ENCODE data around the gene MEG3. TPM values are rescaled to one million over a fixed set of nuclear protein-coding genes. Genes with fewer than 3 reads are reported as not detected.

The MEG3 gene
- total and polyA plus RNA-seq, 4 experiments from 2014 or later = not detected

- H3K36me3 ChIP-seq (ENCODE audit: insufficient read depth, low read length) = no peaks in the 10 kb centered on the region
- Mint-ChIP-seq H3K36me3 (no peaks in the 10 kb centered on the region), H3K27ac (no peak overlapping the region), H3K9me3 (no peaks in the 10 kb centered on the region), H3K4me3 (no peak overlapping the region), H3K27me3 (peaks cover 33% of the 10 kb centered on the region in 2 donors), H3K4me1 (no peaks in the 10 kb centered on the region)
- no peaks in the 10 kb centered on the region for H3K4me1 ChIP-seq (ENCODE audit: insufficient read depth, low read length)
- H3K27me3 ChIP-seq (ENCODE audit: insufficient read depth, low read length) = no peaks in the 10 kb centered on the region
- no peak overlapping the region for H3K27ac ChIP-seq (ENCODE audit: low read depth, low read length)
- no peaks in the 10 kb centered on the region for H3K9me3 ChIP-seq (ENCODE audit: control insufficient read depth in 1 of 2, low read length in 2 of 2)
- H3K4me3 ChIP-seq (ENCODE audit: low read length in 2 of 2) = no peak overlapping the region
- peak in 1 of 5 donors; percentile 9 for DNase-seq
- CTCF ChIA-PET (ENCODE audit: partially characterized antibody) = no interaction called here
- intact Hi-C loops (cut with micrococcal nuclease) = no loop called here
- POLR2A ChIA-PET (ENCODE audit: partially characterized antibody) = no interaction called here
Measured at GRCh38 chr14:100901391-100902183, 75.7 kb downstream of the MEG3 start.

- H3K27me3 Mint-ChIP-seq = peaks cover 31 to 32% of the 10 kb centered on the region in 2 donors
- ChIA-PET CTCF (ENCODE audit: partially characterized antibody) (no interaction called here), POLR2A (ENCODE audit: partially characterized antibody) (no interaction called here)
- H3K9me3 ChIP-seq (ENCODE audit: control insufficient read depth in 1 of 2, low read length in 2 of 2) = no peaks in the 10 kb centered on the region
- no peaks in the 10 kb centered on the region for H3K36me3 ChIP-seq (ENCODE audit: insufficient read depth, low read length)
- no peaks in the 10 kb centered on the region for H3K27me3 ChIP-seq (ENCODE audit: insufficient read depth, low read length)
- intact Hi-C loops (cut with micrococcal nuclease) = no loop called here
- DNase-seq = peak in 1 of 5 donors; percentile 9
- no peaks in the 10 kb centered on the region for H3K36me3 Mint-ChIP-seq
- no peak overlapping the region for H3K27ac ChIP-seq (ENCODE audit: low read depth, low read length)
- no peak overlapping the region for H3K4me3 ChIP-seq (ENCODE audit: low read length in 2 of 2)
- H3K9me3 Mint-ChIP-seq = no peaks in the 10 kb centered on the region
- no peaks in the 10 kb centered on the region for H3K4me1 Mint-ChIP-seq
- no peak overlapping the region for H3K27ac Mint-ChIP-seq
- H3K4me1 ChIP-seq (ENCODE audit: insufficient read depth, low read length) = no peaks in the 10 kb centered on the region
- H3K4me3 Mint-ChIP-seq = no peak overlapping the region
Measured at GRCh38 chr14:100902295-100903133, 76.6 kb downstream of the MEG3 start.

GRCh38 chr14:100903134-100903468, 77.2 kb downstream of the MEG3 start:
- Mint-ChIP-seq H3K27me3 (peaks cover 31 to 32% of the 10 kb centered on the region in 2 donors), H3K4me1 (no peaks in the 10 kb centered on the region), H3K4me3 (no peak overlapping the region), H3K27ac (no peak overlapping the region), H3K9me3 (no peaks in the 10 kb centered on the region), H3K36me3 (no peaks in the 10 kb centered on the region)
- ChIA-PET POLR2A (ENCODE audit: partially characterized antibody) (no interaction called here), CTCF (ENCODE audit: partially characterized antibody) (no interaction called here)
- H3K27me3 ChIP-seq (ENCODE audit: insufficient read depth, low read length) = no peaks in the 10 kb centered on the region
- no peak overlapping the region for H3K4me3 ChIP-seq (ENCODE audit: low read length in 2 of 2)
- H3K36me3 ChIP-seq (ENCODE audit: insufficient read depth, low read length) = no peaks in the 10 kb centered on the region
- no peaks in the 10 kb centered on the region for H3K4me1 ChIP-seq (ENCODE audit: insufficient read depth, low read length)
- peak in 1 of 5 donors; percentile 8 for DNase-seq
- H3K9me3 ChIP-seq (ENCODE audit: control insufficient read depth in 1 of 2, low read length in 2 of 2) = no peaks in the 10 kb centered on the region
- no peak overlapping the region for H3K27ac ChIP-seq (ENCODE audit: low read depth, low read length)
- intact Hi-C loops (cut with micrococcal nuclease) = no loop called here

DNA sequence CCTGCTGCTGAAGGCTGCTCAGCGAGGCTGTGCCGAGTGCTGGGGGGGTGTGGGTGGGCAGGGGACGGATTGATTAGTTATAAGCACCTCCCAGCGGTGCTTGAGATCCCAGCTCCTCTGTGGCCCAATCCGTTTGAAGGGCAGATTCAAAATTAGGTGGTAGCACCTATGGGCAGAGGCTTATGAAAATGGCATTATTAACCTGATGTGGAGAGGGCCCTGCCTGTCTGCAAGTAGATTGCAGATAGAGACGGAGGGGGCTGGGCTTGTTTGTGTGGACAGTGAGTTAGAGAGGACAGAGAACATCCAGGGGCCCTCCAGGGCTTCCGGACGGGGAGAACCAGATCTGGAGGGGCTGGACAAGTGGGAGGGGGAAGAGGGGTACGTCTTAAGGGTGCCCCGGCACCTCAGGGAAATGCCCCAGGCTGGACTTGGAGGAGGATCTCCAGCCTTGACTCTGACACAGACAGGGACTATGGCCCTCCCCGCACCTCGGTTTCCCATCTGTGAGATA, 77.8 kb downstream of the MEG3 start, which contains the start of gene RTL1:
RTL1 (minus strand) TSS at position 51 of the 514 bp plus-strand sequence. CDS start 18,934 bp downstream, outside the sequence.
- H3K27ac Mint-ChIP-seq = no peak within 1 kb of the TSS
- peaks cover 29 to 31% of the 10 kb centered on the region in 2 donors for H3K27me3 Mint-ChIP-seq
- H3K4me3 Mint-ChIP-seq = no peak within 1 kb of the TSS
- H3K9me3 Mint-ChIP-seq = no peaks in the 10 kb centered on the region
- H3K36me3 Mint-ChIP-seq = no peaks in the 10 kb centered on the region
- no peak for DNase-seq
- H3K27me3 ChIP-seq (ENCODE audit: insufficient read depth, low read length) = no peaks in the 10 kb centered on the region
- intact Hi-C loops (cut with micrococcal nuclease) = no loop called here
- H3K27ac ChIP-seq (ENCODE audit: low read depth, low read length) = no peak within 1 kb of the TSS
- no peaks in the 10 kb centered on the region for H3K36me3 ChIP-seq (ENCODE audit: insufficient read depth, low read length)
- H3K9me3 ChIP-seq (ENCODE audit: control insufficient read depth in 1 of 2, low read length in 2 of 2) = no peaks in the 10 kb centered on the region
- H3K4me1 Mint-ChIP-seq = no peaks in the 10 kb centered on the region
- POLR2A ChIA-PET (ENCODE audit: partially characterized antibody) = no interaction called here
- CTCF ChIA-PET (ENCODE audit: partially characterized antibody) = no interaction called here
- no peaks in the 10 kb centered on the region for H3K4me1 ChIP-seq (ENCODE audit: insufficient read depth, low read length)
- H3K4me3 ChIP-seq (ENCODE audit: low read length in 2 of 2) = no peak within 1 kb of the TSS

DNA sequence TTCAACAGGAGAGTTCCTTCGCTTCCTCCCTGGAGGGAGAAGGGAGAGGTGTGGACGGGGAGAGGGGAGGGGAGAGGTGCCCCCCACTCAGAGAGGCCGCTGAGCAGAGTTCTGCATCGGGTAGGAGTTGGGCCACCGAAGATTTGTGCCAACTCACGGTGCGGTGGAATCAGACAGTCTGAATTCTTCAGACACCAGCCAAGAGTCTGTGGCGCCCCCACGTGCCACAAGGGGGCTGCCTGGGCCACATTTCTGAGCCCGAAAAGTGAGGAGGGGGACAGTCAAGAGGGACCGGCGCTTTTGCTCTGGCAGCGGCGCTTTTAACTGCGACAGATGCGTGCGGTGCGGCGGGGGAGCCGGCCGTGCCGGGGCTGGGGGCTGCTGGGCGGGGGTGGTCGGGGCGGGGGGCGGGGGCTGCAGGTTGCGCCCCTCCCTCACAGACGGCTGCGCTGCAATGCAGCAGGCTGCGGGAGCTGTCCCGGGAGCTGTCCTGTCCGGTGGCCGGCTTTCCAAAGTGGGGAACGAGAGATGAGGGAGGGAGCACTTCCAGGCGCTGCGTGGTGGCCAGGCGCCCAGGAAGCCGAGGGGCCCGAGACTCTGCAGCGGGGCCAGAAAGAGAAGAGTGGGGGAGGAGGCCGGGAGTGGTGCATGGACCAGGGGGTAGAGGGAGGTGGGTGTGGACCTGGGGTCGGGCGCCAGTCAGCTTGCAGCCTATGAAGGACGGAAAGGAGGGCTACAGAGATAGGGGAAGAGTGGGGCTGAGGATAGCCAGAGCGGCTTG, 78.6 kb downstream of the MEG3 start:
- H3K27me3 Mint-ChIP-seq = peaks cover 23 to 26% of the 10 kb centered on the region in 2 donors
- intact Hi-C loops (cut with micrococcal nuclease) = no loop called here
- Histone ChIP-seq H3K4me1 (ENCODE audit: insufficient read depth, low read length) (no peaks in the 10 kb centered on the region), H3K27ac (ENCODE audit: low read depth, low read length) (no peak overlapping the region), H3K27me3 (ENCODE audit: insufficient read depth, low read length) (no peaks in the 10 kb centered on the region), H3K4me3 (ENCODE audit: low read length in 2 of 2) (no peak overlapping the region), H3K9me3 (ENCODE audit: control insufficient read depth in 1 of 2, low read length in 2 of 2) (no peaks in the 10 kb centered on the region), H3K36me3 (ENCODE audit: insufficient read depth, low read length) (no peaks in the 10 kb centered on the region)
- ChIA-PET POLR2A (ENCODE audit: partially characterized antibody) (no interaction called here), CTCF (ENCODE audit: partially characterized antibody) (no interaction called here)
- H3K36me3 Mint-ChIP-seq = no peaks in the 10 kb centered on the region
- no peak overlapping the region for H3K27ac Mint-ChIP-seq
- H3K4me3 Mint-ChIP-seq = no peak overlapping the region
- DNase-seq = peak in 1 of 5 donors; percentile 3
- H3K9me3 Mint-ChIP-seq = no peaks in the 10 kb centered on the region
- H3K4me1 Mint-ChIP-seq = no peaks in the 10 kb centered on the region

GRCh38 chr14:100905166-100905565, 79.2 kb downstream of the MEG3 start:
- H3K4me3 Mint-ChIP-seq = no peak overlapping the region
- peaks cover 22 to 23% of the 10 kb centered on the region in 2 donors for H3K27me3 Mint-ChIP-seq
- Histone ChIP-seq H3K27me3 (ENCODE audit: insufficient read depth, low read length) (no peaks in the 10 kb centered on the region), H3K36me3 (ENCODE audit: insufficient read depth, low read length) (no peaks in the 10 kb centered on the region), H3K4me1 (ENCODE audit: insufficient read depth, low read length) (no peaks in the 10 kb centered on the region), H3K4me3 (ENCODE audit: low read length in 2 of 2) (no peak overlapping the region), H3K9me3 (ENCODE audit: control insufficient read depth in 1 of 2, low read length in 2 of 2) (no peaks in the 10 kb centered on the region), H3K27ac (ENCODE audit: low read depth, low read length) (no peak overlapping the region)
- DNase-seq = no peak
- H3K27ac Mint-ChIP-seq = no peak overlapping the region
- POLR2A ChIA-PET (ENCODE audit: partially characterized antibody) = no interaction called here
- CTCF ChIA-PET (ENCODE audit: partially characterized antibody) = no interaction called here
- no peaks in the 10 kb centered on the region for H3K9me3 Mint-ChIP-seq
- no peaks in the 10 kb centered on the region for H3K4me1 Mint-ChIP-seq
- intact Hi-C loops (cut with micrococcal nuclease) = no loop called here
- H3K36me3 Mint-ChIP-seq = no peaks in the 10 kb centered on the region

DNA sequence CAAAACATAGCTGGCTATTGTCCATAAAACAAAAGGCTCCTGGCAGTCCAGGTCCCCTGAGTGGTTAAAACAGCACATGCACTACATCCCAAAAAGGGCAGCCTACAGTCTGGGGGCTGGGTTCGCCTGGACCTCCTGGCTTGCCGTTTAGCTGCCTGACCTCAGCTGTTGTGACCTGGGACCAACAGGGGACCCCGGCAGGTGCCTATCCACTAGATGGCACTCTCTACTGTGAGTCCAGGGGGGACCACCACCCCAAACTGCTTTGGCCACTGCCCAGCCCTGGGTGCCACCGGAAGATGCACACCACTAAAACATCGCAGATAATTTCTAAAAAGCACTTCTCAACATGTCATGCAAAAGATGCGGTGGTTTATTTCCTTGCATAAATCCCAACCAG, 80.5 kb downstream of the MEG3 start:
- ChIA-PET POLR2A (ENCODE audit: partially characterized antibody) (no interaction called here), CTCF (ENCODE audit: partially characterized antibody) (no interaction called here)
- no peaks in the 10 kb centered on the region for H3K4me1 Mint-ChIP-seq
- DNase-seq = no peak
- Histone ChIP-seq H3K27me3 (ENCODE audit: insufficient read depth, low read length) (no peaks in the 10 kb centered on the region), H3K27ac (ENCODE audit: low read depth, low read length) (no peak overlapping the region), H3K4me3 (ENCODE audit: low read length in 2 of 2) (no peak overlapping the region), H3K36me3 (ENCODE audit: insufficient read depth, low read length) (no peaks in the 10 kb centered on the region), H3K4me1 (ENCODE audit: insufficient read depth, low read length) (no peaks in the 10 kb centered on the region), H3K9me3 (ENCODE audit: control insufficient read depth in 1 of 2, low read length in 2 of 2) (no peaks in the 10 kb centered on the region)
- no peaks in the 10 kb centered on the region for H3K36me3 Mint-ChIP-seq
- H3K4me3 Mint-ChIP-seq = no peak overlapping the region
- intact Hi-C loops (cut with micrococcal nuclease) = no loop called here
- H3K27ac Mint-ChIP-seq = no peak overlapping the region
- H3K9me3 Mint-ChIP-seq = no peaks in the 10 kb centered on the region
- peaks cover 16 to 23% of the 10 kb centered on the region in 2 donors for H3K27me3 Mint-ChIP-seq
